ENCODE data around the gene CHM.

- no peak for TF ChIP-seq POLR2AphosphoS5 (IDR thresholded peaks at IDR 0.05; ENCODE audit: low read length)
- TF ChIP-seq CTCF (IDR thresholded peaks at IDR 0.05 in 2 of 3, conservative IDR thresholded peaks at IDR 0.05 in 1 of 3; ENCODE audit: control insufficient read depth in 2 of 3, extremely low read depth in 1 of 3, insufficient read depth in 1 of 3, low read depth in 3 of 3, low read length in 3 of 3): no peak
- TF ChIP-seq, protein P1, sequence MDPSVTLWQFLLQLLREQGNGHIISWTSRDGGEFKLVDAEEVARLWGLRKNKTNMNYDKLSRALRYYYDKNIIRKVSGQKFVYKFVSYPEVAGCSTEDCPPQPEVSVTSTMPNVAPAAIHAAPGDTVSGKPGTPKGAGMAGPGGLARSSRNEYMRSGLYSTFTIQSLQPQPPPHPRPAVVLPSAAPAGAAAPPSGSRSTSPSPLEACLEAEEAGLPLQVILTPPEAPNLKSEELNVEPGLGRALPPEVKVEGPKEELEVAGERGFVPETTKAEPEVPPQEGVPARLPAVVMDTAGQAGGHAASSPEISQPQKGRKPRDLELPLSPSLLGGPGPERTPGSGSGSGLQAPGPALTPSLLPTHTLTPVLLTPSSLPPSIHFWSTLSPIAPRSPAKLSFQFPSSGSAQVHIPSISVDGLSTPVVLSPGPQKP (IDR thresholded peaks at IDR 0.05; ENCODE audit: low read depth, low read length): no peak
- TF ChIP-seq BMI1 (IDR thresholded peaks at IDR 0.05; ENCODE audit: borderline replicate concordance): no peak
- TF ChIP-seq CHD2 (IDR thresholded peaks at IDR 0.05; ENCODE audit: borderline replicate concordance, low read depth, low read length): no peak
- TF ChIP-seq, protein P2, sequence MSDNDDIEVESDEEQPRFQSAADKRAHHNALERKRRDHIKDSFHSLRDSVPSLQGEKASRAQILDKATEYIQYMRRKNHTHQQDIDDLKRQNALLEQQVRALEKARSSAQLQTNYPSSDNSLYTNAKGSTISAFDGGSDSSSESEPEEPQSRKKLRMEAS (IDR thresholded peaks at IDR 0.05; ENCODE audit: low read depth, low read length): no peak
- TF ChIP-seq HCFC1 (IDR thresholded peaks at IDR 0.05; ENCODE audit: low read length): no peak
- no peak for TF ChIP-seq POLR2A (IDR thresholded peaks at IDR 0.05; ENCODE audit: low read depth, low read length)
- TF ChIP-seq, protein P3, sequence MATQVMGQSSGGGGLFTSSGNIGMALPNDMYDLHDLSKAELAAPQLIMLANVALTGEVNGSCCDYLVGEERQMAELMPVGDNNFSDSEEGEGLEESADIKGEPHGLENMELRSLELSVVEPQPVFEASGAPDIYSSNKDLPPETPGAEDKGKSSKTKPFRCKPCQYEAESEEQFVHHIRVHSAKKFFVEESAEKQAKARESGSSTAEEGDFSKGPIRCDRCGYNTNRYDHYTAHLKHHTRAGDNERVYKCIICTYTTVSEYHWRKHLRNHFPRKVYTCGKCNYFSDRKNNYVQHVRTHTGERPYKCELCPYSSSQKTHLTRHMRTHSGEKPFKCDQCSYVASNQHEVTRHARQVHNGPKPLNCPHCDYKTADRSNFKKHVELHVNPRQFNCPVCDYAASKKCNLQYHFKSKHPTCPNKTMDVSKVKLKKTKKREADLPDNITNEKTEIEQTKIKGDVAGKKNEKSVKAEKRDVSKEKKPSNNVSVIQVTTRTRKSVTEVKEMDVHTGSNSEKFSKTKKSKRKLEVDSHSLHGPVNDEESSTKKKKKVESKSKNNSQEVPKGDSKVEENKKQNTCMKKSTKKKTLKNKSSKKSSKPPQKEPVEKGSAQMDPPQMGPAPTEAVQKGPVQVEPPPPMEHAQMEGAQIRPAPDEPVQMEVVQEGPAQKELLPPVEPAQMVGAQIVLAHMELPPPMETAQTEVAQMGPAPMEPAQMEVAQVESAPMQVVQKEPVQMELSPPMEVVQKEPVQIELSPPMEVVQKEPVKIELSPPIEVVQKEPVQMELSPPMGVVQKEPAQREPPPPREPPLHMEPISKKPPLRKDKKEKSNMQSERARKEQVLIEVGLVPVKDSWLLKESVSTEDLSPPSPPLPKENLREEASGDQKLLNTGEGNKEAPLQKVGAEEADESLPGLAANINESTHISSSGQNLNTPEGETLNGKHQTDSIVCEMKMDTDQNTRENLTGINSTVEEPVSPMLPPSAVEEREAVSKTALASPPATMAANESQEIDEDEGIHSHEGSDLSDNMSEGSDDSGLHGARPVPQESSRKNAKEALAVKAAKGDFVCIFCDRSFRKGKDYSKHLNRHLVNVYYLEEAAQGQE (IDR thresholded peaks at IDR 0.05; ENCODE audit: low read depth, low read length): no peak
- no peak for TF ChIP-seq SRF (IDR thresholded peaks at IDR 0.05; ENCODE audit: low read depth in 2 of 2, low read length in 2 of 2)
- no peak for TF ChIP-seq HDAC6 (IDR thresholded peaks at IDR 0.05; ENCODE audit: unreplicated experiment)
- TF ChIP-seq EP300 (IDR thresholded peaks at IDR 0.05; ENCODE audit: borderline replicate concordance in 1 of 2, control insufficient read depth in 1 of 2, low read depth in 2 of 2, low read length in 2 of 2): no peak
- no peak for TF ChIP-seq PML (IDR thresholded peaks at IDR 0.05; ENCODE audit: low read length)
Observed at GRCh38 chrX:86002076-86002896, 45.1 kb downstream of the CHM start.
